ENCODE results near the gene NUP50.

NUP50 gene

GRCh38 chr22:45212992-45213751, 49.4 kb downstream of the NUP50 start:
- no peak for DNase-seq (ENCODE audit: low read depth)
- no peak overlapping the region for H3K4me3 ChIP-seq (ENCODE audit: low read depth, low read length)
- TF ChIP-seq CTCF (IDR thresholded peaks at IDR 0.05; ENCODE audit: insufficient read depth, low read depth, low read length, missing control alignments) = no peak

GRCh38 chr22:45216133-45217003, 52.6 kb downstream of the NUP50 start:
- no peak overlapping the region for H3K4me3 ChIP-seq (ENCODE audit: low read depth, low read length)
- no peak for TF ChIP-seq CTCF (IDR thresholded peaks at IDR 0.05; ENCODE audit: insufficient read depth, low read depth, low read length, missing control alignments)
- no peak for DNase-seq (ENCODE audit: low read depth)

- H3K4me3 ChIP-seq (ENCODE audit: low read depth, low read length) = no peak overlapping the region
- no peak for DNase-seq (ENCODE audit: low read depth)
- TF ChIP-seq CTCF (IDR thresholded peaks at IDR 0.05; ENCODE audit: insufficient read depth, low read depth, low read length, missing control alignments) = no peak
Observed at GRCh38 chr22:45217345-45217744, 53.6 kb downstream of the NUP50 start.

- no peak for DNase-seq (ENCODE audit: low read depth)
- no peak for TF ChIP-seq CTCF (IDR thresholded peaks at IDR 0.05; ENCODE audit: insufficient read depth, low read depth, low read length, missing control alignments)
- no peak overlapping the region for H3K4me3 ChIP-seq (ENCODE audit: low read depth, low read length)
Observed at GRCh38 chr22:45217806-45218205, 54.1 kb downstream of the NUP50 start.

- DNase-seq (ENCODE audit: low read depth) = peak; percentile 83
- TF ChIP-seq CTCF (IDR thresholded peaks at IDR 0.05; ENCODE audit: insufficient read depth, low read depth, low read length, missing control alignments) = no peak
- no peak overlapping the region for H3K4me3 ChIP-seq (ENCODE audit: low read depth, low read length)
Observed at GRCh38 chr22:45218976-45219375, 55.3 kb downstream of the NUP50 start.

- no peak overlapping the region for H3K4me3 ChIP-seq (ENCODE audit: low read depth, low read length)
- no peak for DNase-seq (ENCODE audit: low read depth)
- TF ChIP-seq CTCF (IDR thresholded peaks at IDR 0.05; ENCODE audit: insufficient read depth, low read depth, low read length, missing control alignments) = no peak
Observed at GRCh38 chr22:45221201-45221600, 57.5 kb downstream of the NUP50 start.

All from GM12865 (cell line).